Epidermal melanocyte (primary cell): Measurements from ENCODE around the gene KCNG2.

Source experiments
- DNase-seq: peaks from one replicate; pipeline ENCODE4 v3.0.0; 2011; ENCODE audit warnings: low spot score; ENCODE audit not compliant: insufficient read length

KCNG2 gene

GRCh38 chr18:79883461-79884293, 85.9 kb downstream of the KCNG2 start:
- no peak for DNase-seq

GRCh38 chr18:79884294-79884962, 86.7 kb downstream of the KCNG2 start:
- DNase-seq: no peak

- no peak for DNase-seq
Observed at GRCh38 chr18:79884963-79885728, 87.4 kb downstream of the KCNG2 start.

- no peak for DNase-seq
Observed at GRCh38 chr18:79887181-79888000, 89.7 kb downstream of the KCNG2 start.

- no peak for DNase-seq
Observed at GRCh38 chr18:79888016-79888415, 90.3 kb downstream of the KCNG2 start.

- DNase-seq: no peak
Observed at GRCh38 chr18:79889569-79889968, 91.8 kb downstream of the KCNG2 start.

GRCh38 chr18:79890674-79891073, 92.9 kb downstream of the KCNG2 start:
- no peak for DNase-seq

- DNase-seq: no peak
Observed at GRCh38 chr18:79896738-79897137, 99.0 kb downstream of the KCNG2 start.

GRCh38 chr18:79897940-79898625, 100.3 kb downstream of the KCNG2 start:
- no peak for DNase-seq

GRCh38 chr18:79898952-79899608, 101.3 kb downstream of the KCNG2 start:
- no peak for DNase-seq

GRCh38 chr18:79899609-79900445, 102.1 kb downstream of the KCNG2 start:
- DNase-seq: no peak

- DNase-seq: no peak
Observed at GRCh38 chr18:79900610-79901570, 103.2 kb downstream of the KCNG2 start.

- DNase-seq: no peak
Observed at GRCh38 chr18:79901665-79902064, 103.9 kb downstream of the KCNG2 start.

GRCh38 chr18:79902075-79902474, 104.3 kb downstream of the KCNG2 start:
- DNase-seq: no peak

GRCh38 chr18:79902640-79903039, 104.9 kb downstream of the KCNG2 start:
- DNase-seq: no peak

- no peak for DNase-seq
Observed at GRCh38 chr18:79903071-79903635, 105.4 kb downstream of the KCNG2 start.

- no peak for DNase-seq
Observed at GRCh38 chr18:79903787-79904356, 106.1 kb downstream of the KCNG2 start.
